Stimulated activated memory B cell treated with anti-CD40 and anti-IgM and Interleukin-4, amounts not matched to agents 10 μg/mL and 1 μg/mL and 100 μg/mL, for 72 hours (primary cell): Measurements from ENCODE around the gene LSP1.

ENCODE experiments used
- ATAC-seq: fragments of 150-1000 bp; cut with Tn5 transposase; 2 replicates; pipeline ENCODE4 v1.10.0; 2021
- H3K27ac Mint-ChIP-seq: one replicate; pipeline ENCODE4 v1.8.0; 2022; ENCODE audit warnings: mild to moderate bottlenecking, mixed read lengths
- H3K27me3 Mint-ChIP-seq: one replicate; pipeline ENCODE4 v1.8.0; 2022; ENCODE audit warnings: mixed read lengths
- H3K36me3 Mint-ChIP-seq: one replicate; pipeline ENCODE4 v1.8.0; 2022; ENCODE audit warnings: mixed read lengths
- H3K4me1 Mint-ChIP-seq: one replicate; pipeline ENCODE4 v1.8.0; 2022; ENCODE audit warnings: mixed read lengths
- H3K4me3 Mint-ChIP-seq: one replicate; pipeline ENCODE4 v1.8.0; 2022; ENCODE audit warnings: mild to moderate bottlenecking, moderate library complexity, mixed read lengths
- H3K9me3 Mint-ChIP-seq: one replicate; pipeline ENCODE4 v1.8.0; 2022; ENCODE audit warnings: mixed read lengths

LSP1 gene

GRCh38 chr11:1889941-1890855, 37.3 kb downstream of the LSP1 start:
- Mint-ChIP-seq H3K27me3 (no peaks in the 10 kb centered on the region), H3K4me3 (no peak overlapping the region), H3K27ac (no peak overlapping the region), H3K4me1 (peaks cover 24% of the 10 kb centered on the region), H3K9me3 (peaks cover 13% of the 10 kb centered on the region), H3K36me3 (peaks cover 10% of the 10 kb centered on the region)
- ATAC-seq = peak; percentile 58

GRCh38 chr11:1890856-1891830, 38.3 kb downstream of the LSP1 start:
- Mint-ChIP-seq H3K36me3 (peaks cover 10% of the 10 kb centered on the region), H3K4me1 (peaks cover 24% of the 10 kb centered on the region), H3K4me3 (no peak overlapping the region), H3K27me3 (no peaks in the 10 kb centered on the region), H3K27ac (no peak overlapping the region), H3K9me3 (peaks cover 13% of the 10 kb centered on the region)
- ATAC-seq = peak; percentile 42

GRCh38 chr11:1891831-1892115, 38.9 kb downstream of the LSP1 start, which contains the start of gene PRR33:
Gene PRR33 (minus strand): TSS chr11:1891895. CDS start chr11:1890584, 1,311 bp downstream.
- Mint-ChIP-seq H3K4me3 (no peak within 1 kb of the TSS), H3K4me1 (peaks cover 30% of the 10 kb centered on the region), H3K27ac (no peak within 1 kb of the TSS), H3K36me3 (peaks cover 10% of the 10 kb centered on the region), H3K27me3 (no peaks in the 10 kb centered on the region), H3K9me3 (peaks cover 13% of the 10 kb centered on the region)
- ATAC-seq = no peak

- peaks cover 13% of the 10 kb centered on the region for H3K9me3 Mint-ChIP-seq
- H3K27ac Mint-ChIP-seq = no peak overlapping the region
- H3K4me3 Mint-ChIP-seq = no peak overlapping the region
- ATAC-seq = no peak
- peaks cover 34% of the 10 kb centered on the region for H3K4me1 Mint-ChIP-seq
- no peaks in the 10 kb centered on the region for H3K27me3 Mint-ChIP-seq
- H3K36me3 Mint-ChIP-seq = peaks cover 10% of the 10 kb centered on the region
These were observed 39.2 kb downstream of the LSP1 start for GRCh38 chr11:1892116-1892515.

- Mint-ChIP-seq H3K4me1 (peaks cover 34% of the 10 kb centered on the region), H3K27me3 (no peaks in the 10 kb centered on the region), H3K4me3 (no peak overlapping the region), H3K9me3 (peaks cover 13% of the 10 kb centered on the region), H3K36me3 (peaks cover 10% of the 10 kb centered on the region), H3K27ac (no peak overlapping the region)
- no peak for ATAC-seq
These were observed 39.7 kb downstream of the LSP1 start for GRCh38 chr11:1892558-1892957.

GRCh38 chr11:1893581-1894359, 40.9 kb downstream of the LSP1 start:
- no peak overlapping the region for H3K27ac Mint-ChIP-seq
- peaks cover 3% of the 10 kb centered on the region for H3K36me3 Mint-ChIP-seq
- H3K4me1 Mint-ChIP-seq = peaks cover 31% of the 10 kb centered on the region
- no peaks in the 10 kb centered on the region for H3K27me3 Mint-ChIP-seq
- H3K9me3 Mint-ChIP-seq = peaks cover 13% of the 10 kb centered on the region
- ATAC-seq = no peak
- H3K4me3 Mint-ChIP-seq = no peak overlapping the region

- Mint-ChIP-seq H3K27ac (no peak overlapping the region), H3K27me3 (no peaks in the 10 kb centered on the region), H3K4me1 (peaks cover 27% of the 10 kb centered on the region), H3K9me3 (peaks cover 13% of the 10 kb centered on the region), H3K4me3 (no peak overlapping the region), H3K36me3 (no peaks in the 10 kb centered on the region)
- ATAC-seq = no peak
These were observed 41.9 kb downstream of the LSP1 start for GRCh38 chr11:1894759-1895158.

GRCh38 chr11:1896468-1896867, 43.6 kb downstream of the LSP1 start:
- Mint-ChIP-seq H3K9me3 (peaks cover 13% of the 10 kb centered on the region), H3K36me3 (no peaks in the 10 kb centered on the region), H3K27me3 (no peaks in the 10 kb centered on the region), H3K4me1 (peaks cover 27% of the 10 kb centered on the region), H3K4me3 (peak overlapping the region; percentile 78), H3K27ac (peak overlapping the region; percentile 46)
- no peak for ATAC-seq

GRCh38 chr11:1896923-1897322, 44.0 kb downstream of the LSP1 start:
- peaks cover 27% of the 10 kb centered on the region for H3K4me1 Mint-ChIP-seq
- H3K36me3 Mint-ChIP-seq = no peaks in the 10 kb centered on the region
- H3K9me3 Mint-ChIP-seq = peaks cover 13% of the 10 kb centered on the region
- peak overlapping the region; percentile 46 for H3K27ac Mint-ChIP-seq
- no peaks in the 10 kb centered on the region for H3K27me3 Mint-ChIP-seq
- ATAC-seq = peak; percentile 60
- H3K4me3 Mint-ChIP-seq = peak overlapping the region; percentile 78

GRCh38 chr11:1899090-1899489, 46.2 kb downstream of the LSP1 start:
- Mint-ChIP-seq H3K36me3 (no peaks in the 10 kb centered on the region), H3K9me3 (no peaks in the 10 kb centered on the region), H3K4me1 (peaks cover 10% of the 10 kb centered on the region), H3K27me3 (no peaks in the 10 kb centered on the region), H3K4me3 (no peak overlapping the region), H3K27ac (no peak overlapping the region)
- ATAC-seq = no peak

- Mint-ChIP-seq H3K4me3 (no peak overlapping the region), H3K27ac (no peak overlapping the region), H3K4me1 (peaks cover 10% of the 10 kb centered on the region), H3K9me3 (no peaks in the 10 kb centered on the region), H3K36me3 (no peaks in the 10 kb centered on the region), H3K27me3 (no peaks in the 10 kb centered on the region)
- ATAC-seq = no peak
These were observed 46.8 kb downstream of the LSP1 start for GRCh38 chr11:1899686-1900085.

GRCh38 chr11:1906181-1906580, 53.3 kb downstream of the LSP1 start:
- no peaks in the 10 kb centered on the region for H3K36me3 Mint-ChIP-seq
- no peak overlapping the region for H3K4me3 Mint-ChIP-seq
- H3K27me3 Mint-ChIP-seq = peaks cover 21% of the 10 kb centered on the region
- no peaks in the 10 kb centered on the region for H3K4me1 Mint-ChIP-seq
- no peak for ATAC-seq
- no peaks in the 10 kb centered on the region for H3K9me3 Mint-ChIP-seq
- H3K27ac Mint-ChIP-seq = no peak overlapping the region

- Mint-ChIP-seq H3K4me1 (no peaks in the 10 kb centered on the region), H3K27me3 (peaks cover 21% of the 10 kb centered on the region), H3K27ac (no peak overlapping the region), H3K36me3 (no peaks in the 10 kb centered on the region), H3K4me3 (no peak overlapping the region), H3K9me3 (no peaks in the 10 kb centered on the region)
- ATAC-seq = no peak
These were observed 53.9 kb downstream of the LSP1 start for GRCh38 chr11:1906611-1907423.

- H3K36me3 Mint-ChIP-seq = no peaks in the 10 kb centered on the region
- H3K4me1 Mint-ChIP-seq = no peaks in the 10 kb centered on the region
- no peak overlapping the region for H3K27ac Mint-ChIP-seq
- H3K27me3 Mint-ChIP-seq = peaks cover 21% of the 10 kb centered on the region
- ATAC-seq = no peak
- no peak overlapping the region for H3K4me3 Mint-ChIP-seq
- H3K9me3 Mint-ChIP-seq = no peaks in the 10 kb centered on the region
These were observed 55.7 kb downstream of the LSP1 start for GRCh38 chr11:1908618-1909017.
